GM19468 (cell line): ENCODE data around the gene PPP2R5A.
"Not testable (repeated sequence)": the region's sequence is repeated elsewhere in the genome, so short reads cannot be mapped to it uniquely, and the experiment has no call there.

Experiments
- ATAC-seq: cut with Tn5 transposase; IDR thresholded peaks from one replicate; pipeline ENCODE4 v1.9.1; 2021; ENCODE audit warnings: mild to moderate bottlenecking, moderate library complexity, moderate number of reproducible peaks; ENCODE audit not compliant: unreplicated experiment; ENCODE audit errors: extremely low read depth

PPP2R5A gene

GRCh38 chr1:212341090-212341489 is 55.9 kb downstream of the PPP2R5A start:
- no peak for ATAC-seq

GRCh38 chr1:212344905-212345304 is 59.7 kb downstream of the PPP2R5A start:
- no peak for ATAC-seq

GRCh38 chr1:212346601-212347000 is 61.4 kb downstream of the PPP2R5A start:
- ATAC-seq = no peak

DNA sequence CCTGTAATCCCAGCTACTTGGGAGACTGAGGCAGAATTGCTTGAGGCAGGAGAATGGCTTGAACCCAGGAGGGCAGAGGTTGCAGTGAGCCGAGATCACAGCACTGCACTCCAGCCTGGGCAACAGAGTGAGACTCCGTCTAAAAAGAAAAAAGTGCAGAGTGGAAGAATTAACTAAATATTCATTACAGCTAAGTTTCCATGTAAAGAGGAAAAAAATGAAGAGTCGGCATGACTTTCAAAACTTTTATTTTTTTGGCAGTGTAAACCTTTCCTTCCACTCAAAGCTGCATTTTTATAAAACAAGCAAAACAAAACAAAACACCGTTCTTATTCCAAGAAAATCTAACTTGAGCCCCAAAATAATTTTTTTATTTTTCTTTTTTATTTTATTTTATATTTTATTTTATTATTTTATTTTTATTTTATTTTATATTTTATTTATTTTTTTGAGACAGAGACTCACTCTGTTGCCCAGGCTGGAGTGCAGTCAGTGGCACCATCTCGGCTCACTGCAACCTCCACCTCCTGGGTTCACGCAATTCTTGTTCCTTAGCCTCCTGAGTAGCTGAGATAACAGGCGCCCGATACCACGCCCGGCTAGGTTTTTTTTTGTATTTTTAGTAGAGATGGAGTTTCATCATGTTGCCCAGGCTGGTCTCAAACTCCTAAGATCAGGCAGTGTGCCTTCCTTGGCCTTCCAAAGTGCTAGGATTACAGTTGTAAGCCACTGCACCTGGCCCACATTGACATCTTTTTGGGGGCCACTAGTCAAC is 66.6 kb downstream of the PPP2R5A start:
- no peak for ATAC-seq

DNA sequence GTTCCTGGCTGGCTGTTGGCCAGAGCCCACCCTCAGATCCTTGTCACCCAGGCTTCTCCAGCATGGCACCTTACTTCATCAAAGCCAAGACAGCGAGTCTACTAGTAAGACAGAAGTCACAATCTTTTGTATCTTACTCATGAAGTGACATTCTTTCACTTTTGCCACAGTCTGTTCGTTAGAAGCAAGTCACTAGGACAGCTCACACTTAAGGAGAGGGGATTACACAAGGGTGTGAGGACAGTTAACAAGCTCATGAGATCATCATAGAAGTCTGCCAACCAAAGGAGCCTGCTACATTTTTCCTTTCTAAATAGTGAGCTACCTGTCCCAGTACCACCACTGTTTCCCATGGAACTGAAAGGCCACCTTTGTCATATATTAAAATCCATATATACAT is 68.0 kb downstream of the PPP2R5A start:
- no peak for ATAC-seq

- ATAC-seq = no peak
Observed at GRCh38 chr1:212354464-212354863, 69.3 kb downstream of the PPP2R5A start.

GRCh38 chr1:212355230-212355969 is 70.2 kb downstream of the PPP2R5A start:
- ATAC-seq = no peak

DNA sequence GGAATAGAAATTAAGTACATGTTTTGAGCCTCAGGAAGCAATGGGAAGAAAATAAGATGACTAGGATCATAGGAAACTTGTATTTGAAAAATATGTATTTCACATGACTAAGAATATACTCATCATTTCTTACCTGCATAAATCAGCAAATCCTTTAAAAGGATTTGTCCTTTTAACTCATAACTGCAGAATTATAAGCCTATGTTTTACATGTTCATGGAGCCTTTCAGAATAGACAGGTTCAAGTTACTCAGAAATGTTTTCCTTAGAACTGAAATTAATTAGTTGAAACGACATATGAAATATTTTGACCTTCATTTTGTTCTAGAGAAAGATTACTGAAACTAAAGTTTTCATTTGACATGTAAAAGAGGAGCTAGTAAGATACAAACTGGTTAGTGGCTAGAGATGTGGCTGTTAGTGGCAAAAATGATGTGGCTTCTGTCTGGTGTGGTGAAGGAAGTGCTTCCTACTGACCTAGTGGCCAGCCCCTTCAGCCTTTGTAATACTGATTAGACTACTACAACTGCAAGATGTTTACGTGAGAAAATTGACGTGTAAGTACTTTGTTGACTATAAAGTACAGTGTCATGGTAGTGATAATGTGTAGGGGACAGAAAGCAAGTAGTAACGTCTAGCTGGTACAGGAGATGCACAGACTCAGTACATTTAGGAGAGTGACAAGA is 74.7 kb downstream of the PPP2R5A start:
- no peak for ATAC-seq

DNA sequence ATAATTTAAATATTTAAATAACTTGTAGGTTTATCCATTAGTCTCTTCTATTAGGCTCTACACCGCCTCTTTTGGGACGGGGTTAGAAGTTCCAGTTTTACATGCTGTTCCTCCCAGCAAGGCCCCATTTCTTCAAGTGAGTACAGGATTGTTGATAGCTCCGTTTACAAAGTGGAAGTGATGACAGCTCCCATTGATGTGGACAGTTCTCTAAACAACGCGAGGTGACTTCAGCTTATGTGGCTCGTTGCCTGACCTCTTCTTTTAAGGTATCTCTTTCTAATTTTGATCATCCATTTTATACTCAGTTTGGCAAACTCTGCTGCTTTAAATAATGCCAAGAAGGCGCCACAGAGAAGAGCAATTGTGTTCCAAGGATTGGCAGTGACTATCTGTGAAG is 79.8 kb downstream of the PPP2R5A start:
- no peak for ATAC-seq

- ATAC-seq = no peak
Observed at GRCh38 chr1:212366901-212367300, 81.7 kb downstream of the PPP2R5A start.

- ATAC-seq = no peak
Observed at GRCh38 chr1:212367474-212368072, 82.4 kb downstream of the PPP2R5A start.

DNA sequence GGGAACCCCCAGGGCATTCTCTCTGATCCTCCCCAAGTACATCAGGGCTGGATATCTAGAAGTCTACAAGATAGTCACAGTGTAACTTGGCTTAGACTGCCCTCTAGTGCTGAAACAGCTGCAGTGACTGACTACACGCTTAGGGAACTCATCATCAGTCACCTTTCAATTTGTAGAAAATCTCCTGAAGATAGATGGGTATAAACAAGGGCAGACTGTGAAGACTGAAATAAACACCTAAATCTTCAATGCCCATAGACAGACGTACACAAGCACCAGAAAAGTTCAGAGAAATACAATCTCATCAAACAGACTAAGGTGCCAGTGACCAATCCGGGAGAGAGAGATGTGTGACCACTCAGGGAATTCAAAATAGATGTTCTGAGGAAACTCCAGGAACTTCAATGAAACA is 82.9 kb downstream of the PPP2R5A start:
- ATAC-seq = no peak

DNA sequence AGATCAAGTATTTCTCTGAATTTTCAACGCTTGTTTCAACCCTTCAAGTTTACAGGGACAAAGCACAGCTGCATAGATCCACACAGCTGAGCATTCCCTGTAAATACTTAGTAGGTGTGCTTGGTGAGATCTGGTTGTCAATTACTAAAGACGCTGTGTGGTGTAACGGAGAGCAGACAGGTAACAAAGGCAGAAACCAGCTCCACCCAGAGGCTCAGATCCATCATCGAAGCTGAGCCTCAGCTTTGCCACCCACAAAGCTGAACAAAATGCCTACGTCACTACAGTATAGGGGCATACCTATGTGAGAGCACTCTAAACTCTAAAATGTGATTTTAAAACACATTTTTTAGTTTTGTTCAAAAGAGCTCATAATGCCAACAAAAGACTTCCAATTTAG is 90.8 kb downstream of the PPP2R5A start:
- ATAC-seq = no peak

- ATAC-seq = no peak
Observed at GRCh38 chr1:212377644-212378043, 92.4 kb downstream of the PPP2R5A start.

- no peak for ATAC-seq
Observed at GRCh38 chr1:212379366-212379765, 94.2 kb downstream of the PPP2R5A start.

DNA sequence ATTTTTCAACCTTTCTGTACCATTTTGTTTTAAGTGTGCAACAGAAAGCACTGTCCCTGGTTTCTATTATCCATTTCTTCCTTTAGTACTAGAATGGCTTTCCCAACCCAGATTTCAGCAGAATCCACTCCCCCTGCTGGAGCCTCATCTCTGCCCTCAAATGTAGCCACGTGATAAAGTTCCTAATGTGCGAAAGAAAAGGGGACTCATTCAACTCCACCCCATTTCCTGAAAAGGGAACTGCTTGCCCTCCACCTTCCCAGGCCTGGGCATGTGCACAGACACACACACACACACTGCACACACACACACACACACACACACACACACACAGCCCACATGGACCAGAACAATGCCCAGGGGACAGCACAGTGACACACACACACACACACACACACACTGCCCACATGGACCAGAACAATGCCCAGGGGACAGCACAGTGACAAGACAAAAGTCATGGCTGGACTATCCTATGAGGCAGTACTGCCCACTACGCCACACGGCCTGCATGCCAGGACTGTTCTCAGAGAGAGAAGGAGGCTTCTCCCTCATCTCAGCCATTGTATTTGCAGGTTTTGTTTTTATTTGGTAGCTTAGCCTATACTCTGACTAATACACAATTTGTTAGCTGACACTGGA is 96.3 kb downstream of the PPP2R5A start:
- ATAC-seq = no peak

GRCh38 chr1:212386029-212386428 is 100.8 kb downstream of the PPP2R5A start:
- no peak for ATAC-seq

DNA sequence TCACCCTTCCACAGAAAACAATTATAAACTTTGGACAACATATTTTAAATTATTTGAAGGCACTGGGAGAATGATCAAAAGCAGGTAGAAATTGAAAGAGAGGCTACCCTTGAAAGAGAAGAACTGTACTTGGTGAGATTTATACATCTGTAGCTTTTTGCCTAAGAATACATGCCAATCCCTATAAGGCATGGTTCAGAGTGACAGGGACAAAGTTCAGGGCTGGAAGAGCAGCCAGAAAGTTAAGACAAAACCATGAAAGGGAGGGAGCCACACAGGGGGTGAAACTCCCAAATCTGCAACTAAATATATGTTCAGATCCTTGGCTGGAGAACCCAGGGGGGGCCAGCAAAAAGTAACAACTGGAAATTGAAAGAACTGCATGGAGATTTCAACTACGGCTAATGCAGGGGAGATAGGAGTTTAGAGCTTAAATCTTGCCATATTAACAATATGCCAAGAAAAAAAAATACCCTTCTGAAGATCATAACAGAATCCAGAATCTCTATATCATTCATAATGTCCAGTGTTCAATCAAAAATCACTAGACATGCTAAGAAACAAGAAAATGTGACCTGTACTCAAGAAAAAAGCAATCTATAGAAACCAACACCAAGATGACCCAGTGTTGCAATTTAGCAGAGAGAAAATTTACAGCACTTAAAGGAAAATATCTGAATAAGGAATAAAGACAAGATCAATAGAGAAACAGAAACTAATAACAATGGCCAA is 103.9 kb downstream of the PPP2R5A start:
- no peak for ATAC-seq

DNA sequence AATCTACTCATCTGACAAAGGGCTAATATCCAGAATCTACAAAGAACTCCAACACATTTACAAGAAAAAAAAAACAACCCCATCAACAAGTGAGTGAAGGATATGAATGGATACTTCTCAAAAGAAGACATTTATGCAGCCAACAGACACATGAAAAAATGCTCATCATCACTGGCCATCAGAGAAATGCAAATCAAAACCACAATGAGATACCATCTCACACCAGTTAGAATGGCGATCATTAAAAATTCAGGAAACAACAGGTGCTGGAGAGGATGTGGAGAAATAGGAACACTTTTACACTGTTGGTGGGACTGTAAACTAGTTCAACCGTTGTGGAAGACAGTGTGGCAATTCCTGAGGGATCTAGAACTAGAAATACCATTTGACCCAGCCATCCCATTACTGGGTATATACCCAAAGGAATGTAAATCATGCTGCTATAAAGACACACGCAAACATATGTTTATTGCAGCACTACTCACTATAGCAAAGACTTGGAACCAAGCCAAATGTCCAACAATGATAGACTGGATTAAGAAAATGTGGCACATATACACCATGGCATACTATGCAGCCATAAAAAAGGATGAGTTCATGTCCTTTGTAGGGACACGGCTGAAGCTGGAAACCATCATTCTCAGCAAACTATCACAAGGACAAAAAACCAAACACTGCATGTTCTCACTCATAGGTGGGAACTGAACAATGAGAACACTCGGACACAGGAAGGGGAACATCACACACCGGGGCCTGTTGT is 110.6 kb downstream of the PPP2R5A start:
- ATAC-seq = not testable (repeated sequence)
